ENCODE results near the gene CCDC33.

The CCDC33 gene

DNA sequence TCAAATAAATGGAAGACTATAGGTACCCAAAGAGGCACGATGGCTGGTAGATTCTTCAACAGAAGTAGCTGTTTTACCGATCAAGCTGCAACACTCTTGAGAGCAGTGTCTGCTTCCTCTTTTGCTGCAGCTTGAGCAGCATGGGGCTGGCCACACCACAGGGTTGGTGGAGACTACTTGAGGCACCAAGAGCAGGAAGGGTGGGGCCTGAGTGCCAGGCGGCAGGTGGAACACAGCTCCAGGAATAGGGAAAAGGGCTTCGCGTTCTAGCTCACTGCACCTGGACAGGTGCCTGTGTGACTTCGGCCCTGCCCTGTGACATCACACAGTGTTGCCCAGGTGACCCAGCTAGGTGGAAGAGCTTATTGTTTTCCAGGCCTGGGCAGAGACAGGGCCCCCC, at the start of gene CCDC33:
Gene CCDC33, plus strand, starts transcription at position 365 of the 400 bp plus-strand sequence. CDS start 394 bp downstream, outside the sequence.
- DNase-seq (ENCODE audit: low read depth, low spot score): no peak

DNA sequence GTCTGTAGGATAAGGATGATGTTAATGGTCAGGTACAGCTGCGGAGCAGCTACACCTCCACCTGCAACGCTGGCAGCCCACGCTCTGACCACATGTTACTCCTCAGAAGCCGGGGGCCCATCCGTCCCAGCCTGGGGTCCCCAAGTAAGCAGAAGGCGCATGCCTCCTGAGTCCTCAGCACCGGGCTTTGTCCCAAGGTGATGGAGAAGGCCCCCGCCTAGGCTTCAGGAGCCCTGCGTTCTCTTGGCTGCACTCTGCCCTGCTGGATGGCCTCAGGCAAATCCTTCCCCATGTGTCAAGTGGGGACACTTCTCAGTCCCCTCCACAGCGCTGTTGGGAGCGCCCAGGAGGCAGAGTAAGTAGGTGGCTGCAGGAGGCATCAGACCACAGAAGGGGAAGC, 47.9 kb upstream of the CCDC33 start:
- no peak for DNase-seq (ENCODE audit: low read depth, low spot score)

DNA sequence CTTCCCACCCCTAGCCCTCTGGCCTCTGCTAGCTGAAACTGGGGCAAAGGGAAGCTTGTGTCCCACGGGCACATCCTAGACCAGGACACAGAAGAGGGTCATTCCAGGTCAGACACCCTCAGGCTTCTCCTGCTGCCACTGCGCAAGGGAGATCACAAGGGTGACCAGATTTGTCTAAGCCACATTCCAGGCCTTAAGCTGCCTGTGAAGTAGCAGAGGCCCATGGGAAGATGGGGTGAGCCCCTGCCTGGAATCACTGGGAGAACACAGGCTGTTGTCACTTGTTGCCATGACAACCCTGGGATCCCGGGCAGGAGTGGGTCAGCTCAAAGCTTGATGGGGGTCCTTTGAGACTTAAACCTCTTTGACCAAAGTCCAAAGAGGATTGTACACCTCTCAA, 44.3 kb upstream of the CCDC33 start:
- no peak for DNase-seq (ENCODE audit: low read depth, low spot score)

DNA sequence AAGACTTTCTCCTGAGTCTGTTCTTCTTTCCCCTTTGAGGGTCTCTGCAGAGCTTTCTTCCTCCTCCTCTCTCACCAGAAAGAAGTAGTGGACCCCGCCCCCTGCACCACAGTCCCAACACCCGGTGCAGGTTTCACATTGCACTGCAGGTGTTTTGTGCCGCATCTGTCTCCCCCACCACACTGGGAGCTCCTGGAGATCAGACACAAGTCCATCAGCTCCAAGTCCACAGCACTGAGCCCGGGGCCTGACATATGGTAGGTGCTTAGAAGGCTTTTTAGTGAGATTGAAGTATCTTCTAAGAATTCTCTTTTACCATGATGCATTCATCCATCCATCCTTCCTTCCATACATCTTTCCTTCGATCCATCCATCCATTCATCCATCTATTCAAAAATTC, 43.4 kb upstream of the CCDC33 start:
- no peak for DNase-seq (ENCODE audit: low read depth, low spot score)

DNA sequence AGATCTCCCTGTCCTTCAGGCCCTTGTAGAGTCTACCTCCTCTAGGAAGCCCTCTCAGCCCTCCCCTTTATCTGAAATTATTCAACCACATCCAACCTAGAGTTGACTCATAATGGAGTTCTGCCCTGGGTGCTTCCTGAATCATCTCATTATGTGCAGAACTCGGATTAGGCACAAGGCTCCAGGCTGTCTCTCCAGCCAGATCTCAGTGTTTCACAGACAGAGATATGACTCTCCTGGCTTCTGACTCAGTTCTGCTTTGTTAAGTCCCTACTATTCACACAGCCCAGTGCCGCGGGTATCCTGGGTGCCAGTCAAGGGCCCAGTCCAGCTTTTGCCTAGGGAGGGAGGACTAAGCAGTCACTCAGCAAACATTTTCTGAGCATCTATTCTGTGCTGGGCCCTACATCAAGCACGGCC, 42.8 kb upstream of the CCDC33 start:
- DNase-seq (ENCODE audit: low read depth, low spot score): no peak

DNA sequence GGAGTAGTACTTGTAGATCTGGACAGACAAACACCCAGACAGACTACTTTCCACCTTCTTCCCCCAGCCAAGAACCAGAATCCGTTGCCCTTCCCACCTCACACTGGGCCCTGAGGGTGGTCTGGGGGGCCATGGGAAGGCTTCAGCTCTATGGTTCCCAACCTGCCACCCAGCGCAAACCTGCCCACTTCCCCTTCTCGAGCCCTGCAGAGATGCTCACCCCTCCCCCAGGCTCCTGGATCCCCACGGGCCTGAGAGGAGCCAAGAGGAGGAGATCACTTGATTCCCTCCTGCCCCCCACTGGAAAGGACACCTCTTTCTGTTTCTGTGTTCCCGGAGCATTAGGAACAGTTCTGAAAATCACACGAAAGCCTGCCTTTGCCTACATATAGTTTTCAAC, 42.2 kb upstream of the CCDC33 start:
- DNase-seq (ENCODE audit: low read depth, low spot score): no peak

DNA sequence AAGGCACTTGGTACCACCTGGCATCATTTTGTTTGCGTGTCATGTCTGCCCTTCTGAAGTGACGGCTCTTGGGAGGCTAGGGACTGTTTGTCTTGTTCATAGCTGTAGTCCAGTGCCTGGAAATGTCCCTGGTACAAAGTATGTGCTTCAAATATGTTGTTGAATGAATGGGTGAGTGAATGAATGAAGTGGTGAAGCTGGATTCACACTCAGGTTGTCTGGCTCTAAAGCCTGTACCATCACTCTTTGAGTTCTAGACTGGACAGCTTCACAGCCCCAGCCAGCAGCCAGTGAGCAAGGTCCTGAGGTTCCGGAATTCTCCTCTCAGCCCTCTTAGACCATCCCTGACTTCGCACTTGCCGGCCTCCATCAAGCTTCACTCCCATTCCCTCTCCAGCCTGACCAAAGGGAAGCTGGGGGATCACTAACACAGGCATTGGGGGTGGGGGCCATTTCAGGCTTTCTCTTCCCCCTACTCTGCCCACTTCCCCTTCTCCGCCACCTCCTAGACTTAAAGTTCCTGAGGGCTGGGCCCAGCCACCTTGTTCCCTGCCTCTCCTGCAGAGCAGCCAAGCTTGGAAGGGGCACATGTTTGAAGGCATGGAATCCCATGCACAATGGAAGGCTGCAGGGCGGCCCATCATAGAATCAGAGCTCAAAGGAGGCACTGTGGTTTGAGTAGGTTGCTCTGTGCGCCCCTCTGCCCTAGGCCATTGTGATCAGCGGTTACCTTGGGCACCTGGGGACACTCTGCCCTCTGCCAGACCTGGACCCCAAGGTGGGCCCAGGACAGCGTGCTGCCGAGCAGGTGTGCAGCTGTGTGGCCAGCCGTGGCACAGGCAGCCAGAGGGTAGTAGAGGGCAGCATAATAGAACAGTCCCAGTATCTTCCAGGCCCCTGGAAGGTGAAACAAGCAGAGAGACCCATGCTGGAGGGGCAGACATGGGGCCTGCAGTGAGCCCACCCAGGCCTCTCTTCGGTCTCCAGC, 41.3 kb upstream of the CCDC33 start:
- DNase-seq (ENCODE audit: low read depth, low spot score): no peak

DNA sequence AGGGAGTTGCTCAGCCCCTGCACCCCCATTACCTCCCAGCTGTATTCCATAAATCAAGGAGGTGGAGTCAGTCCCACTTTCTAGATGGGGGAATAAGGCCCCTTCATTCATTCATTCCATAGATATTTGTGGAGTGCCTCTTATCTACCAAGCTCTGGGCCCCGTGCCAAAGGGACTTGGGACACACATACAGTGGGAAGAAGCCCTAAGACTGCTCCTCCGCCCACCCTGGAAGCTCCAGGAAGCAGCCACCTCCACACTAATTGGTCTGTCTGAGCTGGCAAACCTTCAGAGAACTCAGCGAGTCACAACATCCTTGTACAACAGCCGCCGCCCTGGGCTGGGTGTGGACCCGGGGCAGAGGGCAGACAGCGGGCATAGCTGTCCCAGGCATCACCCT, 40.0 kb upstream of the CCDC33 start:
- no peak for DNase-seq (ENCODE audit: low read depth, low spot score)

DNA sequence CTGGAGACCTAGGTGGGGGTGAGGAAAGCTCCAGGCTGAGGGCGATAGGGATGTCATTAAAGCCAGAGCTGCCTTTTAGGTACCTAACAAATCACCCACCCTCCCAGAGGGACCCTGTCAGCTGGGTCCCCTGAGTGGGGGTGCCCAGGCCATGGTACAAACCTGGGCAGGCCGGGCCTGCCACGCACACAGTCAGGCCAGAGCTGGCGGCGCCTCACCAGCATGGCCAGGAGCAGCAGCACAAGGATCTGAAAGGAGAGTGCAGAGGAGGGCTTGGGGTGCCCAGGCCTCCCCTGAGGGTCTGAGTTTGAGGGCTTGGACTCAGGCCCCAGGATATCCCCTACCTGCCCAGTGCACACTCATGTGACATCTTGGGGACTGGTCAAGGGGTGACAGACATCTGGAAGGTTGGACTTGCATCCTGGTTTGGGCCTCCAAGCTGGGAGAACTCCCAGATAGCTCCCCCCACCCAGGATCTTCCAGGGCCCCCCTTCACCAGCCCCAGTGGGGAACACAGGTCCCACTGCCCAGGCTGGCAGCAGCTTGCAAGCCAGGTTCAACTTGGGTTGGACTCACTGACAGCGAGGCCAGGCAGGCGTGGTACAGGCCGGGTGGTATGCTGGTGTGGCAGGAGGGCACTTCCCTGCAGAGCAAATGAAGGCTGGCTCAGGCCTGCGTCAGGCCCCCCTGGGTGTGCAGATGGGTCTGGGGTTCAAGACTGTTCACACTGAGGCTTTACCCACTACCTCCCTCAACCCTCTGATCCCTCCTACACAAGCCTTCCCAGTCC, 38.8 kb upstream of the CCDC33 start:
- DNase-seq (ENCODE audit: low read depth, low spot score): no peak

DNA sequence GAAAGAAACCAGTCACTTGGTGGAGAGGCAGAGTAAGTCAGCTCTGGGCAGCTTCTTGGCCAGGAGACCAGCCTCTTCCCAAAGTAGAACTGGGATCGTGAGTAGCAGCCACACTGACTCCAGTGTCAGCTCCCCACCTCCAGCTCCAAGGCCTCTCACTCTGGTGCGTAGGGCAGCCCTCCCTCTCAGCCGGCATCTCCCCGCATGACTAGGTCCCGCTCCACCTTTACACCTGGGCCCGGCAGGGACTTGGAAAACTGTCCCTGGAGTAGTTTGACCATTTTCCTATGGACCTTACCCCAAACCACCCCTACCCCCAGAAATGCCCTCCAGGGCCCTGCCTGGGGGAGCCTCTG, 36.9 kb upstream of the CCDC33 start:
- DNase-seq (ENCODE audit: low read depth, low spot score): no peak

DNA sequence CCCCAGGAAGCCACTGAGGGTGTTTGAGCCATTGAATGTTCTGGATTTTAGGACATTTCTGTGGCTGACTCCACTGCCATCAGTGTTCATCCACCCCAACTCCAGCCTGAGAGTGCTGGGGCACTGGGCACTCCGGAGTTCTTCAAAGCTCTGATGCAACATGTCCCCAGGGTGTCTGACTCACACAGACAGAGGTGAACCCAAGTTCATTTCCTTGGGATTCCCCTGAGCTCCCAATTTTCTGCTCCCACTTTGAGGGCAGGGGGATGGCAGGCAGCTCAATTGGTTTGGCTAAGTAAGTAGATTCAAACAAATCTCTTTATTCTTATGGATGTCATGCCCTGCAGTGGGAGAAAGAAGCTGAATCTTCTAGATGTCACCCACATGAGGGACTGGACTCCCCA, 35.7 kb upstream of the CCDC33 start:
- DNase-seq (ENCODE audit: low read depth, low spot score): no peak

DNA sequence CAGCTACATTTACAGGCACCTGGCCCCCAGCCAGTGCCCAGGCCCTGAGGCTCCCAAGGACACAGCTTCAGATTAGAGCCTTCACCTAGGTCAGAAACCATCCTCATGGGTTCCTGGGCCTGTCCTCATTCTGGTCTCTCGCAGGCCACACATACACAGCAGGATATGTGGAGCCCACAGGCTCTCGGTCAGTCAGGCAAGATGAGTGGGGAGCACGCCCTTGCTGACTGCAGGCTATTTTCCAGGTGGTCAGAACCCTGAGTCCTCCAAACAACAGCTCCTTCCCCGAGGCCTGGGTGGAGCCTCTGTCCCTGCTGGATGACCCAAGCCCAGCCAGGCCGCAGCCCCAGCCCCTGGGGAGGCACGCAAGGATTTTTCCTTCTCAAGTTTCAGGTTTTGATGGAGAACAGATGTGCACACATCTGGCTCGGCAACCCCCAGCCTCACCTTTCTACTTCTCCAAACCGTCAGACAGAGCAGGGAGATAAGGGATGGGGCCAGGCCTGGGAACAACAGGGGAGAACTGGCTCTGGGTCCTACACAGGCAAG, 35.2 kb upstream of the CCDC33 start:
- no peak for DNase-seq (ENCODE audit: low read depth, low spot score)

DNA sequence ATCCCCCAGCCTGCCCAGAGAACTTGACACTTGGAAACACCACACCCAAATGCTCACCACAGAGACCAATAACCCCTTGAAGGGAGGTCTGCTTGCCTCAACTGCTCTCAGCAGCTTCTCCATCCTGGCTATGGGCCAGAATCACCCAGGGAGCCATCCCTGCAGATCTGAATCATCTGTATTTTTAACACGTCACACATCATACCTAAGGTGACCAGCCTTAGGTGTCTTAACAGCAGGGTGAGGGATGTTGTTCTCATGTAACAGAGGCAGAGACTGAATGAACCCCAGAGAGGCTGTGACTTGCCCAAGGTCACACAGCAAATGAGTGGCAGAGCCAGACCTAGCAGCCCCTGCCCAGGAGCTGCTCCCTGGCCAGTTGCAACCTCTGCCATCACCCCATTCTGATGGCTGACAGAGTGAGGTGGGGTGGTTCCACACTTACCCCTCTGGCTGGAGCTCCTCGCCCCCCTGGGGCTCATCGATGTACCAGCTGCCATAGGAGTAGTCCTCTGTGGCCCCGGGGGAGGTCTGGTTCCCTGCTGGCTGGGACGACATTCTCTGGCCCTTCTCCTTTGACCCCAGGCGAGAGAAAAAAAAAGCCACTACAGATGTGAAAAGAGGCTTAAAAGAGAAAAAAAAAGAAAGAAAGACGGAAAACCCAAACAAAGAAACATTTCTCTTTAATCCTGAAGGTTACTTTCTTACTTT, 34.3 kb upstream of the CCDC33 start:
- no peak for DNase-seq (ENCODE audit: low read depth, low spot score)

DNA sequence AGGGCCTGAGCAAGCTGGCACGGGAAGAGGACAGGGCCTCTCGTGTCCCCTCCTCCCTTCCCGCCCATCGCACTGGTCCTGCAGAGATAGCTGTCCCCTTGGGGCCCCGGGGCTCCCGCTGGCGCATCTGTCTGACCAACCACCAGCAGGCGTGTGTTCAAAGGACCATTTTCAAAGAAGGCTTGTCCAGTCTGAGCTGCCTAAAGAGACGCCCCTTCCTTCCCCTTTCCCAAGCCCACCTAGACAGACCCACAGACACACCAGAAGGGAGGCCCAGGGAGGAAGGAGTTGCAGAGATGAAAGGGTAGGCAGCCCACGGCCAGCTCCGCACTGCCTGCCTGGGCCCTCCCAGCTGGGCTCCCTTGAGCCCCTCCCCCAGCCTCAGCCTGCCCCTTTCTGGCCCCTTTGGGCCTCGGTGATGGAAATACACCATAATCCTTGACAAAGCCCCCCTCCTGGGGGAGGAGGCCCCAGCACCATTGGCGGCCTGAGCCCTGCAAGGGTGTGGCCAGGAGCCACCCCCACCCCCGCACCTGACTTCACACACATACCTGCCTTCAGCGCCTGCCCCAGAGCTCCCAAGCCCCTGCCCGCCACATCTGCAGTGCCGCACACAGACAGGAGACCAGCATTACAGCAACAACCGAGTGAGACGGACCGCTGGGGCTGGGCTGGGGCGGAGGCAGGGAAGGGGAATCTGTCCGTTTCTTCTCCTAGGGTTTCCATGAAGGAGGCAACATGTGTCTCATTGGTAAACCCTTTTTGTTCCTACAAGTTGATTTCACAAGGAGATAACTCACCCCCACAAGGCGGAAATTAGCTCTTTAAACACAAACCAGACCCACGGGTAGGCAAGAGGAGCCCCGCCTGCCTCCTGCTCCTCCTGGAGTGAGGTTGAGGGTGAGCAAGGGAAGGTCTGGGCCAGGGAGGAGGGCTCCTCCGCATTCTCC, 33.4 kb upstream of the CCDC33 start, which contains the start of gene STRA6:
Gene STRA6, minus strand, starts transcription at position 336 of the 950 bp plus-strand sequence. CDS start 520 bp downstream, outside the sequence.
- DNase-seq (ENCODE audit: low read depth, low spot score): peak; percentile 85

DNA sequence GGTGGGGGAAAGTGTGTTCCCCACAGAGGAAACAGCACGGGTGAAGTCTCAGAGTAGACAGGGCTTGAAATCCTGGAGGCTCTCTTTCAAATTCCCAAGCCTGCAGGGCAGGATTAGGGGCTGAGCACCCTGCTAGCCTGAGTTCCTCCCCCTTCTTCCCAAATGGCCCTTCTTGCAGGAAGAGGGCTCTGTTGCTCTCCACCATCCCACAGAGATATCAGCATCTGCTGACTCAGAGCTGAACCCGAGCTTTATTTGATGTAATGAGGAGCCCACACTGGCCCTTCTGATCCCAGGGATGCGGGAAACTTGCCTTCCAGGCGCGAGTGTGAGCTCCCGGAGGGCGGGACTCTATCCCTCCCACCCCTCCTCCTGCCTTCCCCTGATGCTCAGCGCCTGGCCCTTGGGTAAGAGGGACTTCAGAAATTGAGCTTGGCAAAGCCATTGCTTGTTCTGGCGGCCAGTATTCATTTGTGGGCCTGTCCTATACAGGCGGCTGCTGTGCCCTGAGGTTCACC, 32.2 kb upstream of the CCDC33 start:
- DNase-seq (ENCODE audit: low read depth, low spot score): no peak

DNA sequence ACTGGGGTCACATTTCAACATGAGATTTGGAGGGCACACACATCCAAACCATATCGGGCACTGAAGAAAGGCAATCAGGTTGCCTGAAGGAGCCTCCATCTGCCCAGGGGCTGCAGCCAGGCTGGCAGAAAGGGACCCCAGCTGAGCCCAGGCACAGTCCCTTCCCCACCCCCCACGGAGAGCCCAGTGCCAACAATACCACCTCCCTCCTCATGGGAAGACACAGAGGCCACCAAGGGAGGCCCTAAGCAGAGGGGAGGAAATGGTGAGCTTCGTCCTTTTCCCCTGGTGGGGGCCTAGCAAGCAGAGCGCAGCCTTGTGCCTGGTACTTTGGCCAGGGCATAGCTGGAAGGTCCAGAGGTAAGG, 30.6 kb upstream of the CCDC33 start:
- no peak for DNase-seq (ENCODE audit: low read depth, low spot score)

DNA sequence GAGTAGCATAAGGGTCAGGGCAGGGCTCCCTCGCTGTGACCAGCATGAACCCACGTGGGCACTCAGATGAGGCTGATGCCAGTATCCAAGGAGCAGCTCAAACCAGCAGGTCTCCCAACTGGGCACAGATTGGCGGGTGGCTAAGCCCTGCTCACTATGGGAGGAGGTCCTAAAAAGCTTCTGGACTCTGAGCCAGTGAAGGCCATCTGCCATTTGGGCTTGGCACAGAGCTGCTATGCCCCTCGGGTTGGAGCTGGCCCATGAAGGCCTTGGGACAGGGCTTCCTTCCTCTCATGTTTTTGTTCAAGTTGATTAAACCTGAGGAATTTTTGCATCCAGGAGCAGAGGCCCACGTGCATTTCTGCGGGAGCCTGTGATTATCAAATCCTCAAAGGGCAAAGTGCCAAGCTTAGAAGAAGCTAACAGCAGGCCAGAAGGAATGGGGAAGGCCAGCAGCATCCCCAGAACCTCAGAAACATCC, 29.3 kb upstream of the CCDC33 start:
- DNase-seq (ENCODE audit: low read depth, low spot score): no peak

DNA sequence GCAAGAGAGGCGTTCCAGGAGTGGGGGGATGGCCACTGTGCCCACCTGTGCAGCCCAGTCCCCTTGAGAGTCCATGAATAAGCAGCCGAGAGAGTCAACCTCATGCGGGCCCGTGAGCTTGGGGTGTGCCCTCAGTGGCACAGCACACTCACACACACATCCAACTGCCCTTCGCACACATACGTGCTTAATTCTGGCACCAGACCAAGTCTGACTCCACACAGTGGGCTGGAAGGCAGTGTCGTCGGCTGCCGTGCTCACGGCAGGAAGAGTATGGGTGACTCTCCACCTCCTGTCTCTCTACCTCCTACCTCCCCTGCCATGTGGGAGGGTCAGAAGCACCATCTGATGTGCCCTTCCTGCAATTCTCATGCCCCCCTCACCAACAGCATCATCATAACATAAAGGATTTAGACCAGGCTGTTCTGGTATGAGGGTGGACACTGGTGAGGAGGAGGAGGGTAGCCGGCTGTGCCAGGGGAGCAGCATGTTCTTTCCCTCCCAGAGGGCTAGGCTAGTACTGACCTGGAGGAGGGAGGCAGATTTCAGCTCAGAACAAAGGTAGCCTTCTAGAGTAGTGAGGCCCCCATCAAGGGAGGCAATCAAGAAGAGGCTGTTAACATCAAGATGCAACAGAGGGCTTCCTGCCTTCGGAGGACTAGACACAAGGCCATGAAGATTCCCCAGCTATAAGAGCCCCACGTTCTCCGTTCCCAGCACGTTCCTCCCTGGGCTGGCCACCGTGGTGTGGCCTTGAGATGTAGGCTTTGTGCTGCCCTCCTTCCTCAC, 28.3 kb upstream of the CCDC33 start:
- no peak for DNase-seq (ENCODE audit: low read depth, low spot score)

DNA sequence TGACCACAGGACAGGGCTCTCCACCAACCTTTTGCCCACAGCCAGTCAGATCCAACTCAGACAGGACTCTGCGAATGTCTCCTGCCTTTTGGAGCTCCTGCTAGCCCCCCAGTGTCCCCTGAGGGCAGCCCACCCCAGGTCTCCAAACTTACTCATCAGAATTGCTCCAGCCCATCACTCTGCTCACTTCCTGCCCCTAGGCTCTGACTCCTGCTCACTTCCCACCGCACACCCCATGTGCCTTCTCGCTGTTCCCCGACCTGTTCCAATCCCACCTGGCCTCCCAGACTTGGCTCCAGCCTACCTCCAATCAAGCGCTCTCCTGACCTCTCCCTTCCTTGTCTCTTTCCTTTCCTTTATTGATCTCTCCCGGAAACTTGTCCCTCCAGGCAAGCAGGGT, 27.6 kb upstream of the CCDC33 start:
- no peak for DNase-seq (ENCODE audit: low read depth, low spot score)
